Tibial nerve (tissue), 4 donors: ENCODE measurements around the gene BAG2. TPM values are rescaled to one million over a fixed set of nuclear protein-coding genes. Genes with fewer than 3 reads are reported as not detected.

Experiments used
- DNase-seq, 2 donors: peaks; one replicate each; pipeline ENCODE4 v3.0.0-alpha.2; 2019; ENCODE audit warnings: low spot score in 2 of 2
- H3K27ac ChIP-seq, 4 donors: fragments of 200-600 bp; sonication (generic) in 3 of 4; one replicate each; pipeline ENCODE4 v1.5.1; 2017 to 2019; ENCODE audit warnings: mild to moderate bottlenecking in 1 of 4
- H3K27me3 ChIP-seq, 2 donors: fragments of 200-600 bp; sonication (generic) in 1 of 2; one replicate each; pipeline versions ENCODE4 v1.5.1 to v1.6.0; 2017 to 2019
- H3K36me3 ChIP-seq, 3 donors: fragments of 200-600 bp; sonication (generic); one replicate each; pipeline ENCODE4 v1.5.1; 2018 to 2019
- H3K4me1 ChIP-seq, 4 donors: fragments of 200-600 bp; sonication (generic) in 3 of 4; one replicate each; pipeline ENCODE4 v1.5.1; 2017 to 2019
- H3K4me3 ChIP-seq, 4 donors: fragments of 200-600 bp; sonication (generic) in 3 of 4; one replicate each; pipeline ENCODE4 v1.5.1; 2017 to 2019; ENCODE audit warnings: mild to moderate bottlenecking in 1 of 4, moderate library complexity in 1 of 4
- H3K9me3 ChIP-seq, 4 donors: fragments of 200-600 bp; sonication (generic) in 3 of 4; one replicate each; pipeline ENCODE4 v1.5.1; 2017 to 2019
- EP300 ChIP-seq, 2 donors: sonication (generic); formaldehyde crosslinking; IDR thresholded peaks; one replicate each; pipeline ENCODE4 v1.6.1; 2017; ENCODE audit warnings: antibody characterized with exemption in 2 of 2, mild to moderate bottlenecking in 1 of 2
- POLR2A ChIP-seq, 2 donors: fragments of 450-650 bp; IDR thresholded peaks; one replicate each; pipeline ENCODE4 v1.6.1; 2017; ENCODE audit warnings: antibody characterized with exemption in 2 of 2, mild to moderate bottlenecking in 2 of 2, moderate library complexity in 2 of 2
- WGBS, 2 donors: methylation state at CpG; one replicate each; pipeline ENCODE4 v1.1.5; 2018; 5-methylcytosine and 5-hydroxymethylcytosine counted together
- total RNA-seq, 4 donors: library from RNA; depleted of rRNA; stranded (reverse); fragments of >200 nt; gene quantifications; one replicate each; pipeline ENCODE4 v1.1.0, GENCODE V29; 2016
- TF ChIP-seq, protein P1 (sequence below), 5 experiments: fragments of 200-600 bp in 3 of 5; fragments of 450-650 bp in 2 of 5; sonication (generic) in 3 of 5; IDR thresholded peaks; one replicate each; pipeline ENCODE4 v1.5.1; 2016 to 2019; ENCODE audit warnings: antibody characterized with exemption in 5 of 5, mild to moderate bottlenecking in 3 of 5, moderate library complexity in 2 of 5

The BAG2 gene
- total RNA-seq, 4 donors from 2014 or later = 5.3 to 7.5 (median 5.7) TPM

DNA sequence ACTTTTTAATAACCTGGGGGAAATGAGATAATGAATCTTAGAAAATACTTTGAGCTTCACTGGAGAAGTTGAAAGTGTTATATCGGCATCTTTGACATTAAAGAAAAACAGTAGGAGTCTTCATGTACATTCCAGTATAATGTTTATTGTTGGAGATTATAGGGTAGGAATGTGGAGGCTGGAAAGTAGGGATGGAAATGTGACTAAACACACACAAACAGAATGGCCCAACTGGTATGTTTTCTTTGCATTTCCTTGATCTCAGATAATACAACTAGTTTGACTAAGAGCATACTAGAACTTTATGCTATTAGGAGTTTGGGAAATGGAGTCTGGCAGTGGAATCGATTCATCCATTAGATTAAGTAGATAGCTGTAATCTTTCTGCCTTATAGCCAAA is 10.1 kb upstream of the BAG2 start:
- 87 to 89% methylated on average over 2 of the region's 2 CpGs for WGBS, 2 donors
- Histone ChIP-seq H3K9me3 (peaks cover 0 to 23% (median 9%) of the 10 kb centered on the region in 4 donors), H3K4me1 (no peaks in the 10 kb centered on the region), H3K36me3 (peaks cover 0 to 78% (median 0%) of the 10 kb centered on the region in 3 donors), H3K4me3 (no peak overlapping the region), H3K27me3 (no peaks in the 10 kb centered on the region), H3K27ac (no peak overlapping the region)
- TF ChIP-seq EP300 (IDR thresholded peaks at IDR 0.05) (no peak), POLR2A (IDR thresholded peaks at IDR 0.05) (no peak)
- TF ChIP-seq, protein P1, sequence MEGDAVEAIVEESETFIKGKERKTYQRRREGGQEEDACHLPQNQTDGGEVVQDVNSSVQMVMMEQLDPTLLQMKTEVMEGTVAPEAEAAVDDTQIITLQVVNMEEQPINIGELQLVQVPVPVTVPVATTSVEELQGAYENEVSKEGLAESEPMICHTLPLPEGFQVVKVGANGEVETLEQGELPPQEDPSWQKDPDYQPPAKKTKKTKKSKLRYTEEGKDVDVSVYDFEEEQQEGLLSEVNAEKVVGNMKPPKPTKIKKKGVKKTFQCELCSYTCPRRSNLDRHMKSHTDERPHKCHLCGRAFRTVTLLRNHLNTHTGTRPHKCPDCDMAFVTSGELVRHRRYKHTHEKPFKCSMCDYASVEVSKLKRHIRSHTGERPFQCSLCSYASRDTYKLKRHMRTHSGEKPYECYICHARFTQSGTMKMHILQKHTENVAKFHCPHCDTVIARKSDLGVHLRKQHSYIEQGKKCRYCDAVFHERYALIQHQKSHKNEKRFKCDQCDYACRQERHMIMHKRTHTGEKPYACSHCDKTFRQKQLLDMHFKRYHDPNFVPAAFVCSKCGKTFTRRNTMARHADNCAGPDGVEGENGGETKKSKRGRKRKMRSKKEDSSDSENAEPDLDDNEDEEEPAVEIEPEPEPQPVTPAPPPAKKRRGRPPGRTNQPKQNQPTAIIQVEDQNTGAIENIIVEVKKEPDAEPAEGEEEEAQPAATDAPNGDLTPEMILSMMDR (IDR thresholded peaks at IDR 0.05) = no peak
- DNase-seq = no peak

DNA sequence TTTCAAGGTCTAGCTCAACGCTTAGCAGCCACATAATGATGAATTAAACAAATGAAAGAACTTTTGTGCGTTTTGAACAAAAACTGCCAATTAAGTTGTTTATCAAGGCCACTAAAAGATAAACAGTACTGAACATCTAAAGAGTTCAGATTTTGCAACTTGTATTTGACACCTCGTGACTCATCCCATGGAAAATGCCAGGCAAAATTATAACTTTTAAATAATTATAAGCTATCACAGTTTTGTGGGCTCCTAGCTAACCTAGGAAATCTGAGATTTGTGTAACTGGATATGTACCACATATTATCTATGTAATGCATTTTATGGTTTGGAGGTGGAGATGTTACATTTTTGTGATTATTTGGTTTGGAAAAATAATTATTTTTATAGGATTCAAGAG is 9.6 kb upstream of the BAG2 start:
- Histone ChIP-seq H3K9me3 (peaks cover 0 to 23% (median 9%) of the 10 kb centered on the region in 4 donors), H3K27ac (no peak overlapping the region), H3K4me3 (no peak overlapping the region), H3K27me3 (no peaks in the 10 kb centered on the region), H3K4me1 (no peaks in the 10 kb centered on the region), H3K36me3 (peaks cover 0 to 75% (median 0%) of the 10 kb centered on the region in 3 donors)
- WGBS, 2 donors = 78 to 83% methylated on average over 3 of the region's 3 CpGs
- DNase-seq = no peak
- TF ChIP-seq POLR2A (IDR thresholded peaks at IDR 0.05) = no peak
- TF ChIP-seq EP300 (IDR thresholded peaks at IDR 0.05) = no peak
- TF ChIP-seq, protein P1 (IDR thresholded peaks at IDR 0.05) = no peak

DNA sequence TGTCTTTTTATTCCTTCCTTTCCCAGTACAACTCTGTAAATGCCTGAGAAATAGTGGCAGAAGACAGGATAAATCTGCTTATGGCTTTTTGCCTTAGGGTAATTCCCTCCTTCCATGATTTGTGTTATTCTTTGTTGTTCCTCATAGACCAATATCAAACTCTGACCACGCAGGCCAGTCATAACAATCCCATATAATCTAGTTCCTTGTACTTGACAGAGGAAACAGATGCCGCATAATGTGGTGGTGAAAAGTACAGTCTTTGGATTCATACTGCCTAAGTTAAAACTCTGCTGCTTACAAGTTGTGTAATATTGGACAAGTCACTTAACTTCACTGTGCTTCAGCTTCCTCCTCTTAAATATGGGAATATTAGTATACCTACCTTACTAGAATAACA is 8.2 kb upstream of the BAG2 start:
- DNase-seq = no peak
- Histone ChIP-seq H3K9me3 (peaks cover 0 to 23% (median 9%) of the 10 kb centered on the region in 4 donors), H3K4me1 (no peaks in the 10 kb centered on the region), H3K36me3 (peaks cover 0 to 66% (median 0%) of the 10 kb centered on the region in 3 donors), H3K27ac (no peak overlapping the region), H3K27me3 (no peaks in the 10 kb centered on the region), H3K4me3 (no peak overlapping the region)
- WGBS, 2 donors = 92 to 99% methylated on average over 2 of the region's 2 CpGs
- TF ChIP-seq EP300 (IDR thresholded peaks at IDR 0.05) (no peak), POLR2A (IDR thresholded peaks at IDR 0.05) (no peak)
- TF ChIP-seq, protein P1 (IDR thresholded peaks at IDR 0.05) = no peak

DNA sequence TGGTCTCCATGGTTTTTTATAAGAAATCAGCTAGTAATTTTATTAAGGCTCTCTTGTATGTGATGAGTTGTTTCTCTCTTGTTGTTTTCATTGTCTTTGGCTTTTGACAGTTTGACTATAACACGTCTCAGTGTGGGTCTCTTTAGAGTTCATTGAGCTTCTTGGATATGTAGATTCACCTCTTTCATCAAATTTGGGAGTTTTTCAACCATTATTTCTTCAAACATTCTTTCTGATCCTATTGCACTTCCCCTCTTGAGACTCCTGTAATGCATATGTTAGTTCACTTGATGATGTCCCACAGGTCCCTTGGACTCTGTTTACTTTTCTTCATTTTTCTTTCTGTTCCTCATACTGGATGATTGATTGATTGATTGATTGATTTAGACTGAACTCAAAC is 7.0 kb upstream of the BAG2 start:
- H3K27me3 ChIP-seq = no peaks in the 10 kb centered on the region
- DNase-seq = no peak
- H3K4me3 ChIP-seq = no peak overlapping the region
- H3K27ac ChIP-seq = no peak overlapping the region
- WGBS, 2 donors = 91 to 100% methylated on average over 1 of the region's 1 CpG
- H3K9me3 ChIP-seq = peaks cover 0 to 23% (median 9%) of the 10 kb centered on the region in 4 donors
- H3K4me1 ChIP-seq = no peaks in the 10 kb centered on the region
- TF ChIP-seq EP300 (IDR thresholded peaks at IDR 0.05) (no peak), POLR2A (IDR thresholded peaks at IDR 0.05) (no peak)
- TF ChIP-seq, protein P1 (IDR thresholded peaks at IDR 0.05) = no peak
- peaks cover 0 to 64% (median 0%) of the 10 kb centered on the region in 3 donors for H3K36me3 ChIP-seq

DNA sequence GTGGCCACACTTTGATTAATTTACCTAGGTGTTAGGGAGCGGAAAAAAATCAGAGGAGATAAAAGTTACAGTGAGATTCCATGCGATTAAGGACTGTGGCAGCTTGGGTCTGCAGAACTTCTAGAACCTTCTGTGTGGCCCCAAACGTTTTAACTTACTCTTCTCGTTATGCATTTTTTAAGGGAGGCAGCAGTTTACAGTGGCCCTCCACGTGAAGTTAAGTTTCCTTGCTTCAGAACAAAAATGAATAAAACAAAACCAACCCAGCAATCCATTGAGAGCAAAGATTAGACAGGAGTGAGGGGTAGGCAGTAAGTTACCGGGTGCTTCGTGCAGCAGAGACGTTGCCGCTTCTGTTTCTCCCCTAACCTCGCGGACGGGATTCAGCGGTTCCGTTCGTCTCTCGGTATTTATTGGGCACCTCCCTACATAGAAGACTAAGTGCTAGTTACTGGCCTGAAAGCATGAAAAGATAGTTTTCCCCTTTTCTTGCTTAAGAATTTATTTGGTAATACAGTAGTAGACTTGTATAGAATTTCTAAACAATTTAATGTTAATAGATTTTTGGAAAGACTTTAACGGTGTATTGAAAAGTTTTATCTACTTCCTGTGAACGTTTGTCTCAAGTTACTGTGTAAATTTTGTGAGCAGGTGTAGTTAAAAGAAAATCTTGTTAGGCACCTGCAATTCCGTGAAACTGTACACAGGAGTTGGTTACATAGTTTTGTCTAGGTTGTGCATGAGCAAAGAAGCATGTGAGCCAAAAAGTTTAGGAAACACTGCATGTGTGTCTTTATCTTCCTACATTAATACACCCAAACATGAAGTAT is 1.1 kb downstream of the BAG2 start:
- TF ChIP-seq POLR2A (IDR thresholded peaks at IDR 0.05) = no peak
- no peak for TF ChIP-seq EP300 (IDR thresholded peaks at IDR 0.05)
- TF ChIP-seq, protein P1 (IDR thresholded peaks at IDR 0.05) = no peak
- no peak for DNase-seq
- Histone ChIP-seq H3K36me3 (no peaks in the 10 kb centered on the region), H3K9me3 (no peaks in the 10 kb centered on the region), H3K27me3 (no peaks in the 10 kb centered on the region), H3K4me1 (peaks cover 0 to 28% (median 9%) of the 10 kb centered on the region in 4 donors), H3K27ac (peak overlapping the region; percentile 78 to 96 (median 85)), H3K4me3 (peak overlapping the region; percentile 63 to 85 (median 73))
- 26 to 29% methylated on average over 19 of the region's 19 CpGs for WGBS, 2 donors
